Ovary (tissue), 3 donors: ENCODE data around the gene PTCHD4.

Experiments
- CTCF ChIP-seq, 3 donors: fragments of 450-650 bp in 2 of 3; fragments of 200-600 bp in 1 of 3; IDR thresholded peaks; one replicate each; pipeline versions ENCODE4 v1.5.1 to v1.8.0; 2016 to 2022; ENCODE audit warnings: antibody characterized with exemption in 3 of 3, mild to moderate bottlenecking in 1 of 3
- EP300 ChIP-seq: sonication (generic); formaldehyde crosslinking; IDR thresholded peaks from one replicate; pipeline ENCODE4 v1.6.1; 2017; ENCODE audit warnings: antibody characterized with exemption
- POLR2A ChIP-seq: fragments of 450-650 bp; IDR thresholded peaks from one replicate; pipeline ENCODE4 v1.6.1; 2017; ENCODE audit warnings: antibody characterized with exemption, mild to moderate bottlenecking, moderate library complexity
- donor health status: DM: no; HTN: no; CAD: no.

DNA sequence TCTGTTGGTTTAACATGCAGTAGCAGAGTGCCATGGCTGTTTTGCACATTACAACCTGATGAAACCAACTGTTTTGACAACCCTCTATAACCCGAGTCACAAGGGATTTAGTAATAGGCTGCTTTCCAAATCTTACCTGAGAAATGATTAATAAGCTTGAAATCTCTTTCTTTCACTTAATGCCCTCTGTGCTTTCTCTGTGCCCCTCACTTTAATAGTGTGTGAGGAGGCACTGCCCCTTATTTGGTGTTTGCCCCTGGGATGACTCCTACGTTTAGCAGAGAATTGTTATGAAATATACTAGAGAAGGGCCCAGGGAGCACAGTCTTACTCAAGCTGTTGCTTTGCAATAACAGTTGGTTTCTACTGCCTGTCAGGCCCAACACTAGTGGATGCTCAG, 31.0 kb upstream of the PTCHD4 start:
- TF ChIP-seq CTCF (IDR thresholded peaks at IDR 0.05) = no peak
- TF ChIP-seq EP300 = no peak
- no peak for TF ChIP-seq POLR2A
